T-helper 17 cell (primary cell): ENCODE results near the gene HDDC2. TPM values are rescaled to one million over a fixed set of nuclear protein-coding genes. Genes with fewer than 3 reads are reported as not detected.
A peak's percentile ranks its signal among the peaks of the same experiment; 100 is the strongest.

Experiments
- ATAC-seq: fragments of 150-1000 bp; cut with Tn5 transposase; 2 replicates; pipeline ENCODE4 v1.10.0; 2021; ENCODE audit warnings: mild to moderate bottlenecking, moderate library complexity
- DNase-seq, 3 donors: peaks; one replicate each; pipeline versions ENCODE4 v3.0.0 to v3.0.0-alpha.2; 2020 to 2021
- H3K9me3 ChIP-seq: one replicate; pipeline ENCODE4 v1.7.0; 2013; ENCODE audit warnings: low read length, mild to moderate bottlenecking; ENCODE audit not compliant: control insufficient read depth, poor library complexity, severe bottlenecking
- H3K27ac Mint-ChIP-seq: one replicate; pipeline ENCODE4 v1.8.0; 2022; ENCODE audit warnings: mild to moderate bottlenecking, moderate library complexity, mixed read lengths
- H3K27me3 Mint-ChIP-seq: one replicate; pipeline ENCODE4 v1.8.0; 2022; ENCODE audit warnings: mixed read lengths
- H3K36me3 Mint-ChIP-seq: one replicate; pipeline ENCODE4 v1.8.0; 2022; ENCODE audit warnings: low read depth, mixed read lengths
- H3K4me1 Mint-ChIP-seq: one replicate; pipeline ENCODE4 v1.8.0; 2022; ENCODE audit warnings: mild to moderate bottlenecking, mixed read lengths
- H3K4me3 Mint-ChIP-seq: one replicate; pipeline ENCODE4 v1.8.0; 2022; ENCODE audit warnings: mild to moderate bottlenecking, moderate library complexity, mixed read lengths
- total RNA-seq, 4 donors: library from RNA in 2 of 4; stranded (reverse) in 2 of 4; gene quantifications; one replicate each; pipeline ENCODE4 v1.2.3 and lab custom pipeline; 2022 to 2026

HDDC2 gene
- total RNA-seq, 2 donors from 2014 or later, result 22.1 to 33.1 TPM

DNA sequence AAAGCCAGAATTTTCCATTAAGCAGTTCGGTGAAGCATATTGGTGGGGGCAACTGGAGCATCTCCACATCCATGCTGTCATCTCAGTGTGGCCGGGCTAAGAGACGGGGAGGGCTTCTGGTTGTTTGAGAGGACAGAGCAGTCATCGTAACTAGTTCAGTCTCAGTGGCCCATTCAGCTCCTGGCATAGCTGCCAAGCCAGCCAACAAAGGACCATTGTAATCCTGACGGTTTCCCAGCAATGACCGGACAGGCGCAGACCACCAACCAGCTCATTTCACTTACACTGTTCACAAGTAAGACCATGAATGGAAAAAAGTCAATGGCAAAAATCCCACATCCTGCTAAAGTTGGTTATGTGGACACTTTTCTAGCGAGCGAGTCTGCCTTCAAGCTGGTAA is 14.9 kb upstream of the HDDC2 start:
- Mint-ChIP-seq H3K4me3 (no peak overlapping the region), H3K36me3 (no peaks in the 10 kb centered on the region), H3K4me1 (no peaks in the 10 kb centered on the region), H3K27ac (no peak overlapping the region), H3K27me3 (peaks cover 9% of the 10 kb centered on the region)
- no peak for ATAC-seq
- no peak for DNase-seq
- H3K9me3 ChIP-seq, result no peaks in the 10 kb centered on the region

DNA sequence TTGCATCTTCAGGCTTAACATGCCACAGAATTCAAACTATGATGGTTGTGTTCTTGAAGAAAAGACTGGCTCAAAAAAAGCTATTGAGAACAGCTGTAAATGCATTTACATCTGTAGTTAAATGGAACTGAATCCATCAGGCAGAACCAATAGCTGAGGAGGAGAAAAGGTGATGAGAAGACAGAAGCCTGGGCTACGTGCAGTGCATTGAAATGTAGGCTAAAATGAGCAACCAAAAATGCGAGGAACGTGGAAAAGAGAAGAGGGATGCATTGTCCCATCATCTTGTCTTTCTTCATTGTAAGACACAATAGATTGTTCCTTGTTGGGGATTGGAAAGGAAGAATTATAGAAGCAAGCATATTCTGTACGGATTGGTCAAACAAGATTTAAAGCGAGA is 13.8 kb upstream of the HDDC2 start:
- H3K4me1 Mint-ChIP-seq, result no peaks in the 10 kb centered on the region
- no peak for DNase-seq
- H3K9me3 ChIP-seq, result no peaks in the 10 kb centered on the region
- H3K27me3 Mint-ChIP-seq, result peaks cover 9% of the 10 kb centered on the region
- no peak overlapping the region for H3K27ac Mint-ChIP-seq
- H3K4me3 Mint-ChIP-seq, result no peak overlapping the region
- no peak for ATAC-seq
- no peaks in the 10 kb centered on the region for H3K36me3 Mint-ChIP-seq

DNA sequence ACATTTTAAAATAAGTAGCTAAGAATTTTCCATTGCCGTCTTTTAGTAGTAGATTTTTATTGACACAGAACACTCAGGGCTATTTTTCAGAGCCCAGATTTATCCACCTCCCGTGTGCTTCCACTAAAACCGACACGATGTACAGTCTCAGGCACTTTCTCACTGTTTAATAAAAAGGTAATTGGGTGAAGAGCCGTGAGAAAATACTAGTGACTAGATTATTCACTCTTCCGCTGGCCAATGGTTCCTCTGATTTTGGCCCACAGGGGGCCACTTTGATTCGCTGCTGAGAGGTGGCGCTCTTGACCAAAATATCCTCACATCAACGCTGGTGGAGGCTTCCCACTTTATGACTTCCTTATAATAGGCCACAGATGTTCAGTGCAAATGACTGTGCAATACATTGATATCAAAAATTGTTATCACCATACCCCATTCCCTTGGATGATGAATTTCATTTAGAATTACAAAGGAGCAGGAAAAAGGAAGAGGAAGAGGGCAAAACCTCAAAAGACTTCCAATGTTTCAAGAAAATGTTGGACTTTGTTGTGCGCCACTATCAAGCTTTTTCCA is 12.3 kb upstream of the HDDC2 start:
- H3K9me3 ChIP-seq, result no peaks in the 10 kb centered on the region
- peaks cover 9% of the 10 kb centered on the region for H3K27me3 Mint-ChIP-seq
- DNase-seq (no peak), ATAC-seq (peak; percentile 62)
- no peak overlapping the region for H3K4me3 Mint-ChIP-seq
- H3K36me3 Mint-ChIP-seq, result no peaks in the 10 kb centered on the region
- no peak overlapping the region for H3K27ac Mint-ChIP-seq
- no peaks in the 10 kb centered on the region for H3K4me1 Mint-ChIP-seq

DNA sequence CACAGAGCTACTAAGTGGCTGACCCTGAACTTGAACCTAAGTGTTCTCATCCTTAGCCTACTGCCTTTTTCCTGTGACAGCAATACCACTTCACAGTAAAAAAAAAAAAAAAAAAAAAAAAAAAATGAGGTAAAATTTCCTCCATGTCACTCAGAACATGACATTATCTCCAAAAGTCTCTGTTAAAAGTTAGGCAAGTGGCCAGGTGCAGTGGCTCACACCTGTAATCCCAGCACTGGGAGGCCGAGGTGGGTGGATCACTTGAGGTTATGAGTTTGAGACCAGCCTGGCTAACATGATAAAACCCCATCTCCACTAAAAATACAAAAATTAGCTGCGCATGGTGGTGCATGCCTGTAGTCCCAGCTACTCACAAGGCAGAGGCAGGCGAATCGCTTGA is 11.2 kb upstream of the HDDC2 start:
- peaks cover 2% of the 10 kb centered on the region for H3K4me1 Mint-ChIP-seq
- no peaks in the 10 kb centered on the region for H3K36me3 Mint-ChIP-seq
- H3K27me3 Mint-ChIP-seq, result peaks cover 20% of the 10 kb centered on the region

DNA sequence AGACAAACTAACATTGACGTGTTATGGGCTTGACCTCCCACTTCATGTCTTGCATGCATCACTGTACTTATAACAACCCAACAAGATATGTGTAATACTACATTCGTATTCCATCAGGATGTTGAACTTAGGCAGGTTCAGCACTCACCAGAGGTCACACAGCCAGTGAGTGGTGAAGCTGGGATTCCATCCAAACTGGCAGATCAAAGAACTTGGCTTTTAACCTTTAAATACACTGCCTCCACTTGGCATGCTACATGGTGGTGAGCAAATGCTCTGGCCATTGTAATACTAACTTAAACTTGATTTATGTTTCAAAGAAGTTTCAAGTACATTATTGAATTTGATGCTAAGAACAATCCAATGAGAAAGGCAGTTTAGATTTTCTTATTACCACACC is 10.7 kb upstream of the HDDC2 start:
- H3K27me3 Mint-ChIP-seq, result peaks cover 25% of the 10 kb centered on the region
- no peak for ATAC-seq
- H3K9me3 ChIP-seq, result no peaks in the 10 kb centered on the region
- DNase-seq, result no peak
- H3K27ac Mint-ChIP-seq, result no peak overlapping the region
- no peaks in the 10 kb centered on the region for H3K36me3 Mint-ChIP-seq
- H3K4me3 Mint-ChIP-seq, result no peak overlapping the region
- peaks cover 4% of the 10 kb centered on the region for H3K4me1 Mint-ChIP-seq

More for the DNA sequence above, 11.2 kb upstream of the HDDC2 start:
- no peak for ATAC-seq
- no peak overlapping the region for H3K27ac Mint-ChIP-seq
- DNase-seq, result no peak
- no peak overlapping the region for H3K4me3 Mint-ChIP-seq
- H3K9me3 ChIP-seq, result no peaks in the 10 kb centered on the region

DNA sequence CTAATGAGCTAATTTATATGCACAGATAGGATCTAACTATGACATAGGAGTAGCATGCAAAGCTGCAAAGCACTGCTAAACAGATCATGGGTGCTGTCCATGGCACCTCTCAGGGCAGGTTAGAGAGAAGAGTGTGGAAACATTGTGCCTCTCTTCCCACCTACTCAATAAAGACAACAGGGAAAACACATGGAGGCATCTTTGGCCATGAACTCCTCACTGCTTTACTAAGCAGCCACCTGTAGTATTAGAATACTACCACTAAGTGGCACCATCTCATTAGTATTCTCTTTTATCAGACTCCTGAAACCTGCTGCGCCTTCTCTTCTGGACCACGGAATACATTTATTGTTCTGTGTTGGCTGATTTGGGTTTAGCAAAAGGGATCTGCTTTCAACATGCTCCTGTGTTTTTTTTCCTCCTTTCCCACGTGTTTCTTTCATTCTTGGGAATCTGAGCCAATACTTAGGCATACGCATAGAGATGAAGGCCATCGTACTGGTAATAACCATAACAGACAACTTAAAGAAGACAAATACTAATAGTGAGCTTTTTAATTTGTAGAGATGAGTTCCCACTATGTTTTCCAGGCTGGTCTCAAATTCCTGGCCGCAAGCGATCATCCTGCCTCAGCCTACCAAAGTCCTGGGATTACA is 9.4 kb upstream of the HDDC2 start:
- DNase-seq (no peak), ATAC-seq (peak; percentile 91)
- Mint-ChIP-seq H3K27me3 (peaks cover 33% of the 10 kb centered on the region), H3K4me1 (peaks cover 4% of the 10 kb centered on the region), H3K36me3 (no peaks in the 10 kb centered on the region), H3K27ac (no peak overlapping the region), H3K4me3 (no peak overlapping the region)
- no peaks in the 10 kb centered on the region for H3K9me3 ChIP-seq

DNA sequence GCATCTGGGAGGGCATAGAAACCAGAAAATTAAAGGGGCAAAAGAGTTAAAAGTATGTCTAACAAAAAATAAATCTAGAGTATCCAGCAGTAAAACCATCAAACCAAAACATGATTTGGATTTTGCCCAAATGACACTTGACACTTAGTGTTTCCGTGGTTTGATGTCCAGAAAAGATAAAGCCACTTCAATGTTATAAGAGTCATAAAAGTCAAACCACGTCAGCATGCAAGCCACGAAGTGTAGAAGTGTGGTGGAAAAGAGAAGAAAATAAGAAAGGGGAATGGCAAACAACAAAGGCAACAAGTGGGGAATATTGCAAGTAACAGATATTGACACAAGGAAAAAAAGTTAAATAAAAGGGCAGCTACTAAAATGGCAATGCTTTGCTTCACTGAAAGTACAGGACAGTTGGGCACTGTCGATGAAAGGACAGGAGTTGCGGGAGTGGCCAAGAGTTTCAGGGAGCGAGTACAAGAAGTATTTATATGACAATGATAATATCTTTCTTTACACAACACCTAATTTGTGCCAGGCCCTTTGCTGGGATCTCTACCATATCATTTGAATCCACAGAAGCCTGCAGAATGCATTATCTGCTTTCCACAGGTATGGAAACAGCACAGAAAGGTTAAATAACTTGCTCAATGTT is 6.3 kb upstream of the HDDC2 start:
- no peak overlapping the region for H3K27ac Mint-ChIP-seq
- no peak for DNase-seq
- peaks cover 36% of the 10 kb centered on the region for H3K27me3 Mint-ChIP-seq
- no peak overlapping the region for H3K4me3 Mint-ChIP-seq
- peaks cover 10% of the 10 kb centered on the region for H3K4me1 Mint-ChIP-seq
- ATAC-seq, result no peak
- no peaks in the 10 kb centered on the region for H3K36me3 Mint-ChIP-seq
- no peaks in the 10 kb centered on the region for H3K9me3 ChIP-seq

DNA sequence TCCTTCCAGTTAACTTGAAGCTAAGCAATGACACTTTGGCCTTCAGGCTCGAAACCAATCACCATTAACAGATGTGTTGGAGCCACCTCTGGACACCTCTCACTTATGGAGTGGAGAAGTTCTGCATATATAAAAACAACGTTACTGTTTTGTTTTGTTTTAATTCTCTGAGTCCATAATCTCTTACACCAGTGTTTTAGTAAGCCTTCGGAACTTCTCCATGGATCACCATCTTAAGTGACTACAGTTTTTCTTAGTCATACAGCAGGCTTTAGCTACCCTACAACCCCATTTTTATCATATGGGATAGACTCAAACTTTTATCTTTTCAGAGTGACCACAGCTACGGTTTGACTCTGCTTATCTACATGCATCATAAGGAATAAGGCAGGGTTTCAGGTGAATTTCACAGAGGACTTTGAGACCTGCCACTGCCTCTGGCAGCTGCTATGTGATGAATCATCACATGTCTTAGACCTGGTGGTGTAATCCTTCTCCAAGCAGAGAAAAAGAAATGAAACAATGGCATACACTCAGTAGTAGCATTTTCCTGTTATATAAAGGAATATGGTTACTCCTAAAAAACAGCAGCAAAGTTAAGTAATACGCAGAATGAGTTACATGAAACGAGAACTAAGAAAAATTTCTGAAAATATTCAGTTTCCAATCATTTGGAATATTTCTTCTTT is 5.5 kb upstream of the HDDC2 start:
- ATAC-seq (no peak), DNase-seq (no peak)
- H3K36me3 Mint-ChIP-seq, result no peaks in the 10 kb centered on the region
- no peak overlapping the region for H3K4me3 Mint-ChIP-seq
- H3K9me3 ChIP-seq, result no peaks in the 10 kb centered on the region
- no peak overlapping the region for H3K27ac Mint-ChIP-seq
- peaks cover 18% of the 10 kb centered on the region for H3K4me1 Mint-ChIP-seq
- peaks cover 32% of the 10 kb centered on the region for H3K27me3 Mint-ChIP-seq

DNA sequence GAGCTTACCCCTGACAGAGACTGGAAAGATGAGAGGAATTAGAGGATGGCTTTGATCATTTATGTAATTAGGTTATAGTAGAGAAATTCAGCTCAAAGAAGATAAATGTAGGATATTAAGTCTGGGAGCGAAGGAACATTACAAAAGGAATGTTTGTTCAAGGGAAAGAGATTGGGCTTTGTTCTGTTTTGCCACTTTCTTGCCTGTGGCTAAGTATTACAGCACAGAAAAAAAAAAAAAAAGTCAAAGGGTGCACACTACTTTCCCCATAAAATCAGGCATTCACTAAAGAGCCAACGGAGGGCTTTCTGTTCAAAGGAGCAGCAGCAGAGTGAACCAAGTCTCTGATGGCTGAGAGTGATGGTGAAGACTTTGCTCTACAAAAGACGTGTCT is 5.0 kb upstream of the HDDC2 start:
- no peaks in the 10 kb centered on the region for H3K36me3 Mint-ChIP-seq
- no peak for ATAC-seq
- H3K27ac Mint-ChIP-seq, result no peak overlapping the region
- H3K4me3 Mint-ChIP-seq, result no peak overlapping the region
- H3K27me3 Mint-ChIP-seq, result peaks cover 27% of the 10 kb centered on the region
- H3K9me3 ChIP-seq, result no peaks in the 10 kb centered on the region
- peaks cover 23% of the 10 kb centered on the region for H3K4me1 Mint-ChIP-seq
- DNase-seq, result no peak

DNA sequence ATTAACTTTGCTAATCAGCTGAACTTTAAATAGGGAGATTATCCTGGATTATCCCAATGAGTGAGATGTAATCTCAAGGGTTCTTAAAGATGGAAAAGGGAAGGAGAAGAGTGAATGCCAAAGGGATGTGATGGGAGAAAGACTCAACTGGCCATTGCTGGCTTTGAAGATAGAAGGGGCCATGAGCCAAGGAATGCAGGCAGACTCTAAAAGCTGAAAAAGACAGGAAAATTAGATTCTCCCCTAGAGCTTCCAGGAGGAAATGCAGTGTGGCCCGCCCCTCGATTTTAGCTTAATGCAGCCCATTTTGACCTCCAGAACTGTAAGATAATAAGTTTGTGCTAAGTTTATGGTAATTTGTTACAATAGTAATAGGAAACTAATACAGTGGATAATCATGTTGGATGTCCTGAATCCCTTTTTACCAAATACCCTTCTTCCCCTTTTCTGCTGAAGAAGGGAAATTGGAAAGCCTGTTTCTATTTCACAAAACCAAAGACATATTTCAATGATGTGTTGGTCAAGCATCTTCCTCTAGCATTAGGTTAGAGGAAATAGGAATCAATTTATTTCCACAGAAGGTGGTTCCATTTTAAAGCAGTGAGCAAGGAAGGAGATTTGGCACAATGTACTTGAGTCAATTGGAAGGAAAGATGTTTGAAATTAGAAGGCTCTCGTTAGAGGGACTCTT is 3.3 kb upstream of the HDDC2 start:
- Mint-ChIP-seq H3K4me1 (peaks cover 32% of the 10 kb centered on the region), H3K36me3 (no peaks in the 10 kb centered on the region), H3K27me3 (peaks cover 27% of the 10 kb centered on the region), H3K27ac (no peak overlapping the region), H3K4me3 (no peak overlapping the region)
- no peak for DNase-seq
- ATAC-seq, result no peak
- H3K9me3 ChIP-seq, result no peaks in the 10 kb centered on the region

DNA sequence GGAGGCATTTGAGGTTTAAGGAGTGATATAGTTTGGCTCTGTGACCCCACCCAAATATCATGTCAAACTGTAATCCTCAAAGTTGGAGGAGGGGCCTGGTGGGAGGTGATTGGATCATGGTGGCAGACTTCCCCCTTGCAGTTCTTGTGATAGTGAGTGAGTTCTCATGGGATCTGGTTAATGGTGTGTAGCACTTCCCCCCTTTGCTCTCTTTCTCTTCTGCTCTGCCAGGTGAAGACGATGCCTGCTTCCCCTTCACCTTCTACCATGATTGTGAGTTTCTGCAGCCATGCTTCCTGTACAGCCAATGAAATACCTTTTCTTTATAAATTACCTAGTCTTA is 1.7 kb upstream of the HDDC2 start:
- Mint-ChIP-seq H3K27me3 (peaks cover 21% of the 10 kb centered on the region), H3K4me3 (no peak overlapping the region), H3K27ac (peak overlapping the region; percentile 91), H3K36me3 (peaks cover 6% of the 10 kb centered on the region), H3K4me1 (peaks cover 43% of the 10 kb centered on the region)
- ATAC-seq, result no peak
- DNase-seq, result no peak
- no peaks in the 10 kb centered on the region for H3K9me3 ChIP-seq

DNA sequence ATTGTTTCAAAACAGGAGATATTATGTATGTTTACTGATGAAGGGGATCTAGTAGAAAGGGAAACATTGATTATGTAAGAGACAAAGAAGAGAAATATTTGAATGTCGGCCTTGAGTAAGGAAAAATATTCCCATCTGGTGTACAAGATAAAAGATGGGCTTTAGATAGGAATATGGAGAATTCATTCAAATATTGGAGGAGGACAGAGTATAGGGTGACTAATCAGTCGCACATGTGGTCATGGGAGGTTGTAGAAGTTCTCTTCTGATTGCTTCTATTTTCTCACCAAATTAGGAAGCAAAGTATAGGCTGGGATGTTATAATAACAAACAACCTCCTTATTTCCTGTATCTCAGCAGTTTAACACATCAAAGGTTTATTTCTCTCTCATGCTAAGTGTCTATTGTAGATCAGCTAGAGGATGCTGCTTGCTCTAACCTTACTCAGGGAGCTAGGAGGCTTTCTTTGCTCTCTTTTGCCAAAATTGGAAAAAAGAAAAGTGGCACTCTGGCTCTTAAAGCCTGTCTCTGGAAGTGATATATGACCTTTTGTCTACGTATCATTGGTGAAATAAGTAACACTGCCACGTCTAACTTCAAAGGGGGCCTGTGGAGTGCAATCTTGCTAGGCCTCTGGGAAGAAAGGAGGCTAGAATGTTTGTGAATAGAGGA is 1.2 kb upstream of the HDDC2 start:
- no peaks in the 10 kb centered on the region for H3K9me3 ChIP-seq
- DNase-seq, result no peak
- H3K27ac Mint-ChIP-seq, result peak overlapping the region; percentile 91
- H3K4me1 Mint-ChIP-seq, result peaks cover 44% of the 10 kb centered on the region
- ATAC-seq, result peak; percentile 83
- H3K27me3 Mint-ChIP-seq, result peaks cover 16% of the 10 kb centered on the region
- peak overlapping the region; percentile 94 for H3K4me3 Mint-ChIP-seq
- H3K36me3 Mint-ChIP-seq, result peaks cover 8% of the 10 kb centered on the region

DNA sequence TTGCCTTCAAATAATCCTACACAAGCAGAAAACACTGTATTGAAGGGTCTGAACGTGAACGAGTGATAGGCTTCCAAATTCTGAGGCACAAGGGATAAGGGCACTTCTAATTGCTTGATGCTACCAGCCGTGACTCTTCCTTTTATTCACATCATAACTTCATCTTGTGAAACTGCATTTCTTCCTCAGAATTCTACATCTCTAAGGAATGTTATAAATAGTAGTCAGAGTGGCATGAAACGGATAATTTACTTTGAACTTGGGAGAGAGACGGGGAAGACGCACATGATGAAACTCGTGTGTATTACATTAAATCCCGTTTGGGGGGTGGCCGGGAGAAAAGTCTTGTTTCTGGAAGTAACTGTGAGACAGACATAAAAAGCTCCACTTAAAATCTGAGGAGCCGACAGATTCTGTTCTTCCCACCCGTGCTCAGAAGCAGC is 754 bp downstream of the HDDC2 start:
- no peak for DNase-seq
- Mint-ChIP-seq H3K27ac (peak overlapping the region; percentile 91), H3K36me3 (peaks cover 14% of the 10 kb centered on the region), H3K4me3 (peak overlapping the region; percentile 94), H3K4me1 (peaks cover 49% of the 10 kb centered on the region), H3K27me3 (peaks cover 2% of the 10 kb centered on the region)
- ATAC-seq, result no peak
- no peaks in the 10 kb centered on the region for H3K9me3 ChIP-seq
